Epithelial cell of proximal tubule (primary cell): ENCODE data around the gene EIF2S2. TPM values are rescaled to one million over a fixed set of nuclear protein-coding genes. Genes with fewer than 3 reads are reported as not detected.

ENCODE experiments used
- DNase-seq: peaks from one replicate; pipeline ENCODE4 v3.0.0-alpha.2; 2011; ENCODE audit warnings: low read depth
- H3K4me3 ChIP-seq: 2 replicates; pipeline ENCODE4 v1.5.1; 2011; ENCODE audit warnings: low read depth, mild to moderate bottlenecking, low read length
- total RNA-seq: library from RNA; depleted of rRNA; stranded (reverse); fragments of >200 nt; gene quantifications from 2 replicates; pipeline ENCODE4 v1.2.3, GENCODE V29; 2015
- TF ChIP-seq, protein P1 (sequence below): conservative IDR thresholded peaks from 2 replicates; pipeline ENCODE4 v1.5.1; 2012; ENCODE audit warnings: low read depth, mild to moderate bottlenecking, low read length

The EIF2S2 gene
- total RNA-seq, 1 donor from 2014 or later: 103 TPM

DNA sequence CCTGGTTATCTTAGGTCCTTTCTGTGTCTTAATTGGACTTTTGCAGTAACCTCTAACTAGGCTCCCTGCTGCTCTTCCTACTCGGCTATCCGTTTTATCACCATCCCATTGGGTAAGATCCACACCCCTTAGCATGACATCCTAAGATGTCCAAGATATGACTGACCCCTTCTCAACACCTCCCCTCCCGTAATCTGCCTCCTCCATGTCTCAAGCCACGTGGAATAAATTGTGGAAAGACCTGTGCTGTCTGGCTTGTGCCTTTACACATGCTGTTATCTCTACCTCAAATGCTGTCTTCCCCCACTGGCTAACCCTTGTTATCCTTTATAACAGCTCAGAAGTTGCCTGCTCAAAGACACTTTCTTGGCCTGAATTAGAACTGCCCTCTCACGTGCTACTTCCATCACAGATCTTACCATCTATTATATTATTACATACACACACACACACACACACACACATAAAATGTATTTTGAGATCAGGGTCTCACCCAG, 26.5 kb downstream of the EIF2S2 start:
- H3K4me3 ChIP-seq: no peak overlapping the region
- TF ChIP-seq, protein P1, sequence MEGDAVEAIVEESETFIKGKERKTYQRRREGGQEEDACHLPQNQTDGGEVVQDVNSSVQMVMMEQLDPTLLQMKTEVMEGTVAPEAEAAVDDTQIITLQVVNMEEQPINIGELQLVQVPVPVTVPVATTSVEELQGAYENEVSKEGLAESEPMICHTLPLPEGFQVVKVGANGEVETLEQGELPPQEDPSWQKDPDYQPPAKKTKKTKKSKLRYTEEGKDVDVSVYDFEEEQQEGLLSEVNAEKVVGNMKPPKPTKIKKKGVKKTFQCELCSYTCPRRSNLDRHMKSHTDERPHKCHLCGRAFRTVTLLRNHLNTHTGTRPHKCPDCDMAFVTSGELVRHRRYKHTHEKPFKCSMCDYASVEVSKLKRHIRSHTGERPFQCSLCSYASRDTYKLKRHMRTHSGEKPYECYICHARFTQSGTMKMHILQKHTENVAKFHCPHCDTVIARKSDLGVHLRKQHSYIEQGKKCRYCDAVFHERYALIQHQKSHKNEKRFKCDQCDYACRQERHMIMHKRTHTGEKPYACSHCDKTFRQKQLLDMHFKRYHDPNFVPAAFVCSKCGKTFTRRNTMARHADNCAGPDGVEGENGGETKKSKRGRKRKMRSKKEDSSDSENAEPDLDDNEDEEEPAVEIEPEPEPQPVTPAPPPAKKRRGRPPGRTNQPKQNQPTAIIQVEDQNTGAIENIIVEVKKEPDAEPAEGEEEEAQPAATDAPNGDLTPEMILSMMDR: no peak
- DNase-seq: no peak

DNA sequence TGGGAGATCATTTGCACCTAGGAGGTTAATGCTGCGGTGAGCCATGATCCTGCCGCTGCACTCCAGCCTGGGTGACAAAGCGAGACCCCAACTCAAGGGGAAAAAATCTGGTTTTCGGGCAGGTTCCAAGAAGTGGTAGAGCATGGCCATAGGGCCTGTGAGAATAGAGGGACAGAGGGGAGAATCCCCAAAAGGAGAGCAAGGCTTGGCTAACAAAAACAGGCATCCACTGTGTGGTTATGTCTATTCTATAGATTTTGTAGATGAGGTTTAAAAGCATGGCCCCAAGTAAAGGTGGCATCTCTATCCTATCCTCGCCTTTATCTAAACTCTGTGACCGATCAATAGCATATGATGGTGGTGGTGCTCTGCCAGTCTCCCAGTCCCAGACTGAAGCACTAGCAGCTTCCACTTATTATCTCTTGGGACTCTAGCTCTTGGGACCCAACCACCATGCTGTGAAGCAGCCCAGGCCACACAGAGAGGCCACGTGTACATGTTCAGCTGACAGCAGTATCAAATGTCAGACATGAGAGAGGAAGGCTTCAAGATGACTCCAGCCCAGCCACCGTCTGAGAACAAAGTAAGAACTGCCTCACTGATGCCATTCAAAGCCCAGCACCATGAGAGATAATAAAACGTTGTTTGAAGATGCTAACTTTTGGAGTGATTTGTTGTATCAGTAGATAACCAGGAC, 27.7 kb downstream of the EIF2S2 start:
- TF ChIP-seq, protein P1: no peak
- H3K4me3 ChIP-seq: no peak overlapping the region
- no peak for DNase-seq

DNA sequence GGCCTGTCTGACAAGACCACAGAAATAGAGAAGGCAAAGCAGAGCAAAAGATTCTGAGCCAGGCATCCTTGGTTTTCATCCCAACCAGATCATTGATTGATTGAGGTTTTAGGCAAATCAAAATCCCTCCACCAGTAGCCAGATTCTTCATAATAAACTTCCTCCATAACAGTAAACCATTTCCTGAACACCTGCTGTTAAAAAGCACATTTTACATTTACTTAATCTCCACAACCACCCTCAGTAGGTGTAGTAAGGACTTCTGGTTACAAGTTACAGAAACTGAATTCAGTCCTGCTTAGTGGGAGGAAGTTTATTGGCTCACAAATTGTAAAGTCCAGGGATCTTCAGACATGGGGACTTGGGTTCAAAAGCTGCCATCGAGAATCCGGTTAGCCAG, 28.3 kb downstream of the EIF2S2 start:
- no peak for DNase-seq
- TF ChIP-seq, protein P1: no peak
- H3K4me3 ChIP-seq: no peak overlapping the region

DNA sequence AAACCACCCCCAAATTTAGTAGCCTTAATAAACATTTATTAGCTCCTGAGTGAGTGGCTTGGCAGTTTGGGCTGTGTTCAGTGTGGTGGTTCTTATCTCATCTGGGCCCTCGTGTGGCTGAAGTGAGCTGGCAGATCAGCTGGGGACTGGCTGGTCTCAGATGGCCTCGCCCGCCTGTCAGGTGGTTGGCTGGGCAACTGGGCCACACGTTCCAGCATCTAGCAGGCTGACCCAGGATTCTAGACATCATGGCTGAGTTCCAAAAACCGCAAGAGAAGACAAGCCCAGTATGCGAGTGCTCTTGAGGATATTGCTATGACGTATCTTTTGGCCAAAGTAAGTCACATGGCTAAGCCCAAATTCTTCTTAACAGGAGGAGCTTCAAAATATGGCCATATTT, 28.9 kb downstream of the EIF2S2 start:
- no peak for DNase-seq
- TF ChIP-seq, protein P1: peak; percentile 27
- no peak overlapping the region for H3K4me3 ChIP-seq

DNA sequence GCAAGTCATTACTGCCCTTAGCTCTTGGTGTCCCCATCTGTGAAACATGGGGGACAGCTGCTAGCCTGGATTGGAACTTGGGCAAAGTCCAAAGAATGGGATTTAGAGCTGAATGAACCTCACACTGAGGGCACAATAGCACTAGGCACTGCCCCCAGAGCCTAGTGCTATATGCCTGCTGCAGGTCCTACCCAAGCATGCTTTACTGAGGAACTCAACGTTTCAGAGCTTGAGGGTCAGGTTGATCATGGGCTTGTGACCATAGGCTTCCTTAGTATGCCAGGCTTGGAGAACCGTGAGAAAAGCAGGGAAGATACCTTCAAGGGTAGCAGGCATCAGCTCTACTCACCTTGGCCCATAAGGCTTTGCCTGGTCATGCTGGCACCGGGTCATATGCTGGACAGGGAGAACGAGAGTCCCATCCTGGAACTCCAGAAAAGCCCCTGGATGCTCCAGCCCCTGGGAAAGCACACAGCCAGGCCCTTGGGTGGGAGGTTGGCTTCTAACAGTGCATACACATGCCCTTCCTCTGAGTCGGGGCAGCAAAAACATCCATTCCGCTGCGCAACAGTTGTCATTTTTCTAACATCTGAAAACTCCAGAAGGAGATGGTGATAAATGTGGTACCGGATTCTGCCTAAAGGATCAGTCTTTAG, 29.7 kb downstream of the EIF2S2 start:
- no peak for DNase-seq
- TF ChIP-seq, protein P1: no peak

DNA sequence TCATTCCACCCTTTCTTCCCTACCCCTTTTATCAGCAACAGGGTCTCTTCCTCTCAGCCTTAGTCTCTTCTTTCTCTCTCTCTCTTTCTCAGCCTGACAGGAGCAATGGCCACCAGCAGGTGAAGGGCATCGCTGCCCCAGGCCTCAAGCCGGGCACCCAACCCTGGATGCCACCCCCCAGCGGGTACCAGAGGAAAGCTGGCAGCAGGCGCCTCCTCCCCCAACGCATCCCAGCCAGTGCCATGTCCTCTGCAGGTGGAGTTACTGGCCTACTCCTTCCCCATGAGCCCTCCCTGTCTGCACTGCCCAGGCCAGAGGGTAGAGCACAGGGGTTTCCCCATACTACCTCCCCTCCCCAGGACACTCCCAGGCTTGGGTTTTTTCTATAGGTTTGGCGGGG, 32.2 kb downstream of the EIF2S2 start:
- H3K4me3 ChIP-seq: no peak overlapping the region
- no peak for DNase-seq
- TF ChIP-seq, protein P1: no peak

More for the DNA sequence above, 29.7 kb downstream of the EIF2S2 start:
- no peak overlapping the region for H3K4me3 ChIP-seq
